BLaER1 treated with 17β-estradiol and CSF1 and Interleukin-3, amounts not matched to agents 10 nM and 100 nM (cell line): Measurements from ENCODE around the gene KEL.

Source experiments
- H3K27ac ChIP-seq, 11 experiments: shearing (Covaris generic); formaldehyde crosslinking; 2 replicates each; pipeline ENCODE4 v1.8.1; 2022
- H3K27me3 ChIP-seq, 11 experiments: shearing (Covaris generic); formaldehyde crosslinking; 2 replicates each; pipeline ENCODE4 v1.8.1; 2022
- H3K36me3 ChIP-seq, 11 experiments: shearing (Covaris generic); formaldehyde crosslinking; 2 replicates each; pipeline ENCODE4 v1.8.1; 2022
- H3K4me1 ChIP-seq, 10 experiments: shearing (Covaris generic); formaldehyde crosslinking; 2 replicates each; pipeline ENCODE4 v1.8.1; 2022
- H3K4me2 ChIP-seq, 11 experiments: shearing (Covaris generic); formaldehyde crosslinking; 2 replicates each; pipeline ENCODE4 v1.8.1; 2022
- H3K4me3 ChIP-seq, 10 experiments: shearing (Covaris generic); formaldehyde crosslinking; 2 replicates each; pipeline ENCODE4 v1.8.1; 2022
- H3K9ac ChIP-seq, 11 experiments: shearing (Covaris generic); formaldehyde crosslinking; 2 replicates each; pipeline ENCODE4 v1.8.1; 2022
- H3K9me3 ChIP-seq, 11 experiments: shearing (Covaris generic); formaldehyde crosslinking; replicated peaks in 1 of 11; 2 replicates each; pipeline ENCODE4 v1.8.1; 2022
- H4K20me1 ChIP-seq, 11 experiments: shearing (Covaris generic); formaldehyde crosslinking; 2 replicates each; pipeline ENCODE4 v1.8.1; 2022
- Cebpa-rat ChIP-seq, 11 experiments: shearing (Covaris generic); IDR thresholded peaks; 2 replicates each; pipeline ENCODE4 v1.8.1; 2022

Gene KEL

GRCh38 chr7:142961973-142962926 lies at the start of gene KEL:
Gene KEL, minus strand, starts transcription at chr7:142962363. Its CDS starts 157 bp downstream, at chr7:142962206.
- H3K4me3 ChIP-seq: no peak within 1 kb of the TSS
- no peak within 1 kb of the TSS for H3K9ac ChIP-seq
- TF ChIP-seq Cebpa-rat (IDR thresholded peaks at IDR 0.05): no peak
- H4K20me1 ChIP-seq: no peaks in the 10 kb centered on the region
- H3K4me1 ChIP-seq: peaks cover 0 to 13% (median 8%) of the 10 kb centered on the region in 10 experiments; a peak in 12 of 20 replicates
- peak within 1 kb of the TSS in 9 of 11 experiments; percentile 2 to 48 (median 29); a peak in 12 of 22 replicates for H3K4me2 ChIP-seq
- H3K27me3 ChIP-seq: no peaks in the 10 kb centered on the region
- H3K27ac ChIP-seq: no peak within 1 kb of the TSS
- H3K36me3 ChIP-seq: no peaks in the 10 kb centered on the region
- peaks cover 7 to 13% (median 9%) of the 10 kb centered on the region in 11 experiments; a peak in 18 of 22 replicates for H3K9me3 ChIP-seq

- no peak overlapping the region for H3K4me2 ChIP-seq
- peaks cover 10 to 27% (median 22%) of the 10 kb centered on the region in 10 experiments for H3K4me1 ChIP-seq
- no peak for TF ChIP-seq Cebpa-rat (IDR thresholded peaks at IDR 0.05)
- no peak overlapping the region for H3K4me3 ChIP-seq
- no peaks in the 10 kb centered on the region for H3K27me3 ChIP-seq
- no peaks in the 10 kb centered on the region for H4K20me1 ChIP-seq
- H3K9ac ChIP-seq: no peak overlapping the region
- no peak overlapping the region for H3K27ac ChIP-seq
- H3K36me3 ChIP-seq: no peaks in the 10 kb centered on the region
- no peaks in the 10 kb centered on the region for H3K9me3 ChIP-seq
These were observed 46.1 kb upstream of the KEL start for GRCh38 chr7:143008007-143008901.

GRCh38 chr7:143005632-143006260 lies 43.6 kb upstream of the KEL start:
- Histone ChIP-seq H3K4me2 (peak overlapping the region; percentile 1 to 51 (median 9); a peak in 10 of 22 replicates), H3K4me3 (no peak overlapping the region), H3K27me3 (no peaks in the 10 kb centered on the region), H3K4me1 (peaks cover 10 to 34% (median 22%) of the 10 kb centered on the region in 10 experiments), H4K20me1 (no peaks in the 10 kb centered on the region), H3K9me3 (no peaks in the 10 kb centered on the region), H3K27ac (no peak overlapping the region), H3K9ac (no peak overlapping the region), H3K36me3 (no peaks in the 10 kb centered on the region)
- no peak for TF ChIP-seq Cebpa-rat (IDR thresholded peaks at IDR 0.05)

- Histone ChIP-seq H3K9ac (peak overlapping the region in 6 of 11 experiments; percentile 4 to 64 (median 40); a peak in 7 of 22 replicates), H3K4me2 (peak overlapping the region in 10 of 11 experiments; percentile 29 to 82 (median 70); a peak in 18 of 22 replicates), H4K20me1 (no peaks in the 10 kb centered on the region), H3K36me3 (no peaks in the 10 kb centered on the region), H3K27ac (peak overlapping the region in 6 of 11 experiments; percentile 28 to 69 (median 60); a peak in 10 of 22 replicates), H3K27me3 (no peaks in the 10 kb centered on the region), H3K4me1 (peaks cover 10 to 34% (median 22%) of the 10 kb centered on the region in 10 experiments), H3K4me3 (peak overlapping the region in 1 of 10 experiments; percentile 9; a peak in 1 of 20 replicates), H3K9me3 (no peaks in the 10 kb centered on the region)
- TF ChIP-seq Cebpa-rat (IDR thresholded peaks at IDR 0.05): no peak
These were observed 41.4 kb upstream of the KEL start for GRCh38 chr7:143003393-143004051.

GRCh38 chr7:143002898-143003297 lies 40.7 kb upstream of the KEL start:
- H3K4me2 ChIP-seq: peak overlapping the region in 2 of 11 experiments; percentile 2 to 75; a peak in 3 of 22 replicates
- H3K4me1 ChIP-seq: peaks cover 10 to 34% (median 22%) of the 10 kb centered on the region in 10 experiments
- no peak for TF ChIP-seq Cebpa-rat (IDR thresholded peaks at IDR 0.05)
- no peaks in the 10 kb centered on the region for H4K20me1 ChIP-seq
- H3K27me3 ChIP-seq: no peaks in the 10 kb centered on the region
- H3K27ac ChIP-seq: no peak overlapping the region
- H3K4me3 ChIP-seq: no peak overlapping the region
- no peaks in the 10 kb centered on the region for H3K36me3 ChIP-seq
- no peaks in the 10 kb centered on the region for H3K9me3 ChIP-seq
- no peak overlapping the region for H3K9ac ChIP-seq

GRCh38 chr7:143002106-143002505 lies 39.9 kb upstream of the KEL start:
- Histone ChIP-seq H3K27me3 (no peaks in the 10 kb centered on the region), H3K4me1 (peaks cover 10 to 34% (median 22%) of the 10 kb centered on the region in 10 experiments), H4K20me1 (no peaks in the 10 kb centered on the region), H3K4me2 (no peak overlapping the region), H3K9ac (no peak overlapping the region), H3K9me3 (no peaks in the 10 kb centered on the region), H3K36me3 (no peaks in the 10 kb centered on the region), H3K27ac (no peak overlapping the region), H3K4me3 (no peak overlapping the region)
- no peak for TF ChIP-seq Cebpa-rat (IDR thresholded peaks at IDR 0.05)

- Histone ChIP-seq H3K27me3 (no peaks in the 10 kb centered on the region), H3K4me2 (no peak overlapping the region)
These were observed 38.5 kb upstream of the KEL start for GRCh38 chr7:143000648-143001047.

GRCh38 chr7:142999793-143000192 lies 37.6 kb upstream of the KEL start:
- TF ChIP-seq Cebpa-rat (IDR thresholded peaks at IDR 0.05): no peak
- H3K27me3 ChIP-seq: no peaks in the 10 kb centered on the region
- no peak overlapping the region for H3K27ac ChIP-seq
- H3K4me1 ChIP-seq: peaks cover 0 to 23% (median 12%) of the 10 kb centered on the region in 10 experiments; a peak in 18 of 20 replicates
- H3K36me3 ChIP-seq: no peaks in the 10 kb centered on the region
- no peaks in the 10 kb centered on the region for H4K20me1 ChIP-seq
- H3K4me3 ChIP-seq: no peak overlapping the region
- H3K4me2 ChIP-seq: no peak overlapping the region
- H3K9ac ChIP-seq: no peak overlapping the region
- H3K9me3 ChIP-seq: no peaks in the 10 kb centered on the region

More at GRCh38 chr7:143000648-143001047, 38.5 kb upstream of the KEL start:
- Histone ChIP-seq H3K9me3 (no peaks in the 10 kb centered on the region), H3K9ac (no peak overlapping the region), H3K27ac (no peak overlapping the region), H3K4me3 (no peak overlapping the region), H3K36me3 (no peaks in the 10 kb centered on the region), H4K20me1 (no peaks in the 10 kb centered on the region), H3K4me1 (peaks cover 4 to 30% (median 18%) of the 10 kb centered on the region in 10 experiments)
- no peak for TF ChIP-seq Cebpa-rat (IDR thresholded peaks at IDR 0.05)
